ENCODE data around the gene PPM1E.

DNA sequence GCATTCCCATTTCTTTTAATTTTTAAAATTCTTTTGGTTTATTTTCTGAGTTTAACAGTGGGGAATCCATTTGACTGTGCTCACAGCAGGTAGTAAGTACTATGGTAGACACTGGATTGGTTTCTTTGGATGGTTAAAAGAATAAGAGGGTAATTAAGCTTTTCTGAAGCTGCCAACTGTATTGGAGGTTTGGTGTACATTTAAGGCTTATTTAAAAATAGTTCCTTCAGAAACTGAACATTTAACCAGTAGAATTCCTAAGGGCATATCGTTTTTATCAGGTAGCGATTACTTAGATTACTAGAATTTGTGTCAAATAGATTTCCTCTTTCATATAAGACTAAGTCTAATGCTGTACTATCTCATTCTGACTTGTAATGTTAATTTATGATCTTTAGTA lies 162.4 kb downstream of the PPM1E start:
- TF ChIP-seq POLR2AphosphoS5 (IDR thresholded peaks at IDR 0.05; ENCODE audit: borderline replicate concordance, low read depth, low read length) (no peak), EZH2 (IDR thresholded peaks at IDR 0.05) (no peak), FOXP2 (optimal IDR thresholded peaks at IDR 0.05; ENCODE audit: control extremely low read depth, extremely low read length, insufficient read depth) (no peak)
